HCT116 (cell line): ENCODE results near the gene BSN. TPM values are rescaled to one million over a fixed set of nuclear protein-coding genes. Genes with fewer than 3 reads are reported as not detected.

Experiments
- ATAC-seq: fragments of 200-7000 bp; cut with Tn5 transposase; 2 replicates; pipeline ENCODE4 v1.9.1; 2020; ENCODE audit warnings: mild to moderate bottlenecking, moderate library complexity
- BruUV-seq: library from RNA; stranded (reverse); fragments of 400-500 nt; replicated peaks from 2 replicates; lab custom pipeline; 2021; lab: Mats Ljungman, UMichigan
- CTCF ChIA-PET: fragments of 300-600 bp; sonication (Branson Sonifier 250); formaldehyde crosslinking; loops from one replicate; lab custom pipeline; 2021; ENCODE audit warnings: antibody characterized with exemption; lab: Charles Lee
- POLR2A ChIA-PET: fragments of 300-600, 350-600 bp; sonication (Branson Sonifier 250); formaldehyde crosslinking; loops from one replicate; lab custom pipeline; 2021; ENCODE audit warnings: antibody characterized with exemption; lab: Charles Lee
- RAD21 ChIA-PET, 2 experiments: fragments of 300-600 bp; sonication (Branson Sonifier 250); formaldehyde crosslinking; loops; one replicate each; lab custom pipeline; 2023; ENCODE audit warnings: low total read pairs in 2 of 2; ENCODE audit not compliant: uncharacterized antibody in 2 of 2, unreplicated experiment in 2 of 2, low non-redundant PET in 1 of 2; lab: Charles Lee
- DNase-seq: peaks from one replicate; pipeline ENCODE4 v3.0.0-alpha.2; 2010; ENCODE audit warnings: low read depth, low spot score
- H2AFZ ChIP-seq: fragments of 200-600 bp; shearing (Covaris generic), sonication (generic); 2 replicates; pipeline ENCODE4 v1.6.1; 2017; ENCODE audit warnings: low read depth, mixed run types, mixed read lengths, antibody characterized with exemption, low read length; ENCODE audit not compliant: poor library complexity, severe bottlenecking
- H3K27ac ChIP-seq: 2 replicates; pipeline ENCODE4 v1.5.1; 2012; ENCODE audit warnings: low read depth, low read length
- H3K27me3 ChIP-seq: fragments of 200-600 bp; sonication (generic); 2 replicates; pipeline ENCODE4 v1.6.1; 2016; ENCODE audit warnings: mixed run types, low read length, mixed read lengths; ENCODE audit not compliant: insufficient read depth
- H3K36me3 ChIP-seq, 2 experiments: fragments of 200-500 bp in 1 of 2; fragments of 200-600 bp in 1 of 2; sonication (Bioruptor generic) in 1 of 2; sonication (generic) in 1 of 2; 2 replicates each; pipeline versions ENCODE4 v1.5.1 to v1.6.1; 2014 to 2016; ENCODE audit warnings: low read length in 2 of 2, inconsistent platforms in 1 of 2, mixed read lengths in 1 of 2, mixed run types in 1 of 2; ENCODE audit not compliant: insufficient read depth in 2 of 2, control insufficient read depth in 1 of 2
- H3K4me1 ChIP-seq, 2 experiments: fragments of 200-600 bp in 1 of 2; sonication (generic) in 1 of 2; 2 replicates each; pipeline versions ENCODE4 v1.5.1 to v1.6.1; 2012 to 2017; ENCODE audit warnings: low read length in 2 of 2, inconsistent platforms in 1 of 2, mild to moderate bottlenecking in 1 of 2, mixed read lengths in 1 of 2, mixed run types in 1 of 2, moderate library complexity in 1 of 2; ENCODE audit not compliant: insufficient read depth in 2 of 2, control insufficient read depth in 1 of 2
- H3K4me2 ChIP-seq: fragments of 200-600 bp; sonication (generic); 2 replicates; pipeline ENCODE4 v1.6.1; 2017; ENCODE audit warnings: mixed run types, low read length, mixed read lengths
- H3K4me3 ChIP-seq, 2 experiments: fragments of 200-600 bp in 1 of 2; sonication (generic) in 1 of 2; replicated peaks in 1 of 2; 2 replicates each; pipeline ENCODE4 v1.5.1; 2011 to 2016; ENCODE audit warnings: low read length in 2 of 2, control low read depth in 1 of 2, low read depth in 1 of 2, mild to moderate bottlenecking in 1 of 2, mixed read lengths in 1 of 2, mixed run types in 1 of 2
- H3K79me2 ChIP-seq: fragments of 200-600 bp; sonication (generic); 2 replicates; pipeline ENCODE4 v1.6.1; 2017; ENCODE audit warnings: mild to moderate bottlenecking, mixed run types, low read length, moderate library complexity, mixed read lengths; ENCODE audit not compliant: insufficient read depth
- H3K9ac ChIP-seq: fragments of 200-600 bp; sonication (generic); 2 replicates; pipeline ENCODE4 v1.6.1; 2016; ENCODE audit warnings: low read length, mixed read lengths
- H3K9me2 ChIP-seq: fragments of 200-600 bp; sonication (generic), shearing (Covaris generic); 2 replicates; pipeline ENCODE4 v1.6.1; 2017; ENCODE audit warnings: mixed run types, mild to moderate bottlenecking, moderate library complexity; ENCODE audit not compliant: insufficient read depth
- H3K9me3 ChIP-seq, 2 experiments: fragments of 200-500 bp in 1 of 2; fragments of 200-600 bp in 1 of 2; sonication (Bioruptor generic) in 1 of 2; sonication (generic) in 1 of 2; 2 replicates each; pipeline ENCODE4 v1.6.1; 2014 to 2017; ENCODE audit warnings: low read length in 2 of 2, mixed read lengths in 2 of 2, inconsistent platforms in 1 of 2, low read depth in 1 of 2, mild to moderate bottlenecking in 1 of 2, mixed run types in 1 of 2, moderate library complexity in 1 of 2; ENCODE audit not compliant: control insufficient read depth in 1 of 2, insufficient read depth in 1 of 2
- H4K20me1 ChIP-seq: fragments of 200-600 bp; sonication (generic), shearing (Covaris generic); 2 replicates; pipeline ENCODE4 v1.6.1; 2017; ENCODE audit warnings: mixed run types, mild to moderate bottlenecking, moderate library complexity; ENCODE audit not compliant: insufficient read depth
- CBX3 ChIP-seq: IDR thresholded peaks from 2 replicates; pipeline ENCODE4 v1.6.1; 2012; ENCODE audit warnings: low read depth
- CEBPB ChIP-seq: IDR thresholded peaks from 2 replicates; pipeline ENCODE4 v1.6.1; 2012; ENCODE audit warnings: low read depth
- EGR1 ChIP-seq: IDR thresholded peaks from 2 replicates; pipeline ENCODE4 v1.6.1; 2012; ENCODE audit warnings: low read depth
- ELF1 ChIP-seq: IDR thresholded peaks from 2 replicates; pipeline ENCODE4 v1.6.1; 2012; ENCODE audit warnings: low read depth, borderline replicate concordance
- EZH2 ChIP-seq: fragments of 200-600 bp; sonication (generic); IDR thresholded peaks from 2 replicates; pipeline ENCODE4 v1.6.1; 2017; ENCODE audit warnings: antibody characterized with exemption, mixed run types
- POLR2A ChIP-seq: IDR thresholded peaks from 2 replicates; pipeline ENCODE4 v1.7.0; 2011; ENCODE audit warnings: borderline replicate concordance; ENCODE audit not compliant: insufficient read depth, insufficient read length; ENCODE audit errors: extremely low read depth
- POLR2AphosphoS5 ChIP-seq: IDR thresholded peaks from 2 replicates; pipeline ENCODE4 v1.6.1; 2011; ENCODE audit warnings: mild to moderate bottlenecking, low read depth, low read length, moderate library complexity
- RAD21 ChIP-seq: IDR thresholded peaks from 2 replicates; pipeline ENCODE4 v1.6.1; 2012; ENCODE audit warnings: low read depth, mild to moderate bottlenecking
- SIN3A ChIP-seq: IDR thresholded peaks from 2 replicates; pipeline ENCODE4 v1.6.1; 2012; ENCODE audit warnings: low read depth
- SP1 ChIP-seq: IDR thresholded peaks from 2 replicates; pipeline ENCODE4 v1.6.1; 2012; ENCODE audit warnings: low read depth
- TCF7L2 ChIP-seq: IDR thresholded peaks from 2 replicates; pipeline ENCODE4 v1.7.0; 2011; ENCODE audit warnings: borderline replicate concordance, inconsistent platforms; ENCODE audit not compliant: insufficient read depth, insufficient read length; ENCODE audit errors: extremely low read depth
- YY1 ChIP-seq: IDR thresholded peaks from 2 replicates; pipeline ENCODE4 v1.6.1; 2011; ENCODE audit warnings: low read length, low read depth, moderate library complexity, mild to moderate bottlenecking; ENCODE audit not compliant: insufficient replicate concordance; ENCODE audit errors: extremely low read depth
- ZBTB33 ChIP-seq: IDR thresholded peaks from 2 replicates; pipeline ENCODE4 v1.6.1; 2011; ENCODE audit warnings: mild to moderate bottlenecking, low read length, moderate library complexity; ENCODE audit not compliant: insufficient replicate concordance; ENCODE audit errors: extremely low read depth
- ZFX ChIP-seq: fragments of 450-650 bp; IDR thresholded peaks from 2 replicates; pipeline ENCODE4 v1.6.1; 2017
- ZNF274 ChIP-seq: fragments of 200-500 bp; sonication (Bioruptor generic); IDR thresholded peaks from 2 replicates; pipeline ENCODE4 v1.6.1; 2014; ENCODE audit warnings: mild to moderate bottlenecking, low read depth, low read length, inconsistent platforms
- intact Hi-C: fragments of 100-400 bp; cut with micrococcal nuclease; formaldehyde crosslinking; loops from 2 replicates; pipeline ENCODE4 v1.10.0; 2022
- total RNA-seq: library from RNA; stranded (reverse); gene quantifications from one replicate; pipeline ENCODE4 v1.2.1, GENCODE V29; 2021; ENCODE audit not compliant: unreplicated experiment
- TF ChIP-seq, protein P1 (sequence below), 3 experiments: fragments of 200-600 bp in 1 of 3; sonication (generic) in 1 of 3; IDR thresholded peaks in 2 of 3; conservative IDR thresholded peaks in 1 of 3; 2 replicates each; pipeline ENCODE4 v1.5.1; 2012 to 2017; ENCODE audit warnings: low read depth in 2 of 3, low read length in 2 of 3, antibody characterized with exemption in 1 of 3, borderline replicate concordance in 1 of 3, control low read depth in 1 of 3, mild to moderate bottlenecking in 1 of 3, mixed read lengths in 1 of 3, mixed run types in 1 of 3, moderate library complexity in 1 of 3; ENCODE audit not compliant: insufficient read depth in 1 of 3

Gene BSN
- total RNA-seq, 1 experiment from 2014 or later = 1.5 TPM

GRCh38 chr3:49509028-49509561, 45.2 kb upstream of the BSN start:
- Histone ChIP-seq H4K20me1 (no peaks in the 10 kb centered on the region), H3K36me3 (peaks cover 4 to 15% of the 10 kb centered on the region in 2 experiments; a peak in 3 of 4 replicates), H3K27ac (no peak overlapping the region), H2AFZ (no peak overlapping the region), H3K9me2 (no peaks in the 10 kb centered on the region), H3K4me2 (no peak overlapping the region), H3K9ac (no peak overlapping the region), H3K79me2 (peaks cover 39% of the 10 kb centered on the region), H3K4me1 (peaks cover 0 to 11% of the 10 kb centered on the region in 2 experiments; a peak in 2 of 4 replicates), H3K4me3 (no peak overlapping the region), H3K27me3 (no peaks in the 10 kb centered on the region), H3K9me3 (no peaks in the 10 kb centered on the region)
- intact Hi-C loops = no loop called here
- no TSS peak for BruUV-seq
- DNase-seq (no peak), ATAC-seq (no peak)
- ChIA-PET CTCF (no interaction called here), POLR2A (no interaction called here), RAD21 (no interaction called here)
- TF ChIP-seq EGR1 (no peak), SIN3A (no peak), YY1 (no peak), EZH2 (no peak), SP1 (no peak), ELF1 (no peak), POLR2AphosphoS5 (no peak)
- TF ChIP-seq, protein P1, sequence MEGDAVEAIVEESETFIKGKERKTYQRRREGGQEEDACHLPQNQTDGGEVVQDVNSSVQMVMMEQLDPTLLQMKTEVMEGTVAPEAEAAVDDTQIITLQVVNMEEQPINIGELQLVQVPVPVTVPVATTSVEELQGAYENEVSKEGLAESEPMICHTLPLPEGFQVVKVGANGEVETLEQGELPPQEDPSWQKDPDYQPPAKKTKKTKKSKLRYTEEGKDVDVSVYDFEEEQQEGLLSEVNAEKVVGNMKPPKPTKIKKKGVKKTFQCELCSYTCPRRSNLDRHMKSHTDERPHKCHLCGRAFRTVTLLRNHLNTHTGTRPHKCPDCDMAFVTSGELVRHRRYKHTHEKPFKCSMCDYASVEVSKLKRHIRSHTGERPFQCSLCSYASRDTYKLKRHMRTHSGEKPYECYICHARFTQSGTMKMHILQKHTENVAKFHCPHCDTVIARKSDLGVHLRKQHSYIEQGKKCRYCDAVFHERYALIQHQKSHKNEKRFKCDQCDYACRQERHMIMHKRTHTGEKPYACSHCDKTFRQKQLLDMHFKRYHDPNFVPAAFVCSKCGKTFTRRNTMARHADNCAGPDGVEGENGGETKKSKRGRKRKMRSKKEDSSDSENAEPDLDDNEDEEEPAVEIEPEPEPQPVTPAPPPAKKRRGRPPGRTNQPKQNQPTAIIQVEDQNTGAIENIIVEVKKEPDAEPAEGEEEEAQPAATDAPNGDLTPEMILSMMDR (IDR thresholded peaks at IDR 0.05 in 2 of 3, conservative IDR thresholded peaks at IDR 0.05 in 1 of 3; ENCODE audit: borderline replicate concordance in 1 of 3, insufficient read depth in 1 of 3, low read depth in 2 of 3, low read length in 2 of 3) = no peak

DNA sequence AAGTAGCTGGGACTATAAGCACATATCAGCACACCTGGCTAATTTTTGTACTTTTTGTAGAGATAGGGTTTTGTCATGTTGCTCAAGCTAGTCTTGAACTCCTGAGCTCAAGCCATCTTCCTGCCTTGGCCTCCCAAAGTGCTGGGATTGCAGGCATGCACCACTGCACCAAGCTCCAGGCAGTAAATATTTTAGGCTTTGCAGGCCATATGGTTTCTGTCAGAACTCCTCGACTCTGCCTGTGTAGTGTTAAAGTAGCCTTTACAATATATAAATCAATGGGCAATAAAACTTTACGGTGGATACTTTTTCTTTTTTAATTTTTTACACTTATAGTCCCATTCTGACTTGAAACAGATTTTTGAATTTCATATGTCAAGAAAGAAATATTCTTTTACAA, 42.6 kb upstream of the BSN start:
- ATAC-seq (no peak), DNase-seq (no peak)
- RAD21 ChIA-PET = no interaction called here
- intact Hi-C loops = no loop called here
- no TSS peak for BruUV-seq
- H3K4me3 ChIP-seq = no peak overlapping the region
- peaks cover 8 to 15% of the 10 kb centered on the region in 2 experiments; a peak in 3 of 4 replicates for H3K36me3 ChIP-seq
- no peaks in the 10 kb centered on the region for H4K20me1 ChIP-seq
- H3K4me2 ChIP-seq = no peak overlapping the region
- CTCF ChIA-PET = no interaction called here
- H3K9ac ChIP-seq = no peak overlapping the region
- no peaks in the 10 kb centered on the region for H3K27me3 ChIP-seq
- POLR2A ChIA-PET = no interaction called here
- no peak overlapping the region for H3K27ac ChIP-seq
- H3K9me2 ChIP-seq = no peaks in the 10 kb centered on the region
- no peak overlapping the region for H2AFZ ChIP-seq
- no peaks in the 10 kb centered on the region; a peak in 1 of 4 replicates for H3K4me1 ChIP-seq
- peaks cover 22% of the 10 kb centered on the region for H3K79me2 ChIP-seq
- H3K9me3 ChIP-seq = no peaks in the 10 kb centered on the region
- TF ChIP-seq ELF1 (no peak), ZFX (no peak), ZNF274 (no peak), CBX3 (no peak), TCF7L2 (no peak), RAD21 (no peak), POLR2A (no peak), EGR1 (no peak), ZBTB33 (no peak), SIN3A (no peak), CEBPB (no peak)
